Posterior cingulate gyrus (tissue), 11 donors: ENCODE measurements around the gene APRT.
"Not testable (repeated sequence)": the region's sequence is repeated elsewhere in the genome, so short reads cannot be mapped to it uniquely, and the experiment has no call there.

Source experiments
- DNase-seq, 10 donors: peaks; one replicate each; pipeline versions ENCODE4 v3.0.0 to v3.0.0-alpha.2; 2020 to 2021; ENCODE audit warnings: mixed read lengths in 3 of 10
- intact Hi-C: fragments of 100-400 bp; cut with DNase I; formaldehyde crosslinking; loops from one replicate; pipeline ENCODE4 v1.15.1; 2023

The APRT gene

DNA sequence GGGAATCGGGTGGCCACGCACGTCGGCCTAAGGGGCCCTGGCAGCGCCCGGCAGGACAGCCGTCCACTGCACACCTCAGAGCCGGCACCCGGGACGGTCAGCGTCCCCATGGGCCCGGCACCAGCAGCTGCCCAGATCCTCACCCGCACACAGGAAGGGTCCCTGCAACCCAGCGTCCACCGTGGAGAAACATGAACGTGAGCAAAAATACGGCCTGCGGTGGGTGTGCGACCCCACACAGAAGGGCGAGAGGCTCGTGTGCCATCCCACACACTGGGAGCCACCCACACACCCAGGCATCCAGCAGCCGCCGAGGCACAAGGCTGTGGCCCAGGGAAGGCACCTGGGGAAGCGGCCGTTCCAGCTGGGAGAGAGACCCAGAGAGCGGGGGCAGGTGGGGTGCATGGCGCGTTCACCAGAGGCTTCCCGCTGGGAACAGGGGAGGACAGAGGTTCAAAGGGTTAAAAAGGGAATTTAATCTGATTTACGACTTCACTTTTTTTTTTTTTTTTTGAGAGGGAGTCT lies 33.1 kb downstream of the APRT start:
- intact Hi-C loops: no loop called here
- DNase-seq: no peak

GRCh38 chr16:88778271-88778525 lies 33.5 kb downstream of the APRT start:
- intact Hi-C loops: no loop called here
- DNase-seq: no peak

GRCh38 chr16:88777471-88778270 lies 34.1 kb downstream of the APRT start:
- intact Hi-C loops: no loop called here
- DNase-seq: no peak

DNA sequence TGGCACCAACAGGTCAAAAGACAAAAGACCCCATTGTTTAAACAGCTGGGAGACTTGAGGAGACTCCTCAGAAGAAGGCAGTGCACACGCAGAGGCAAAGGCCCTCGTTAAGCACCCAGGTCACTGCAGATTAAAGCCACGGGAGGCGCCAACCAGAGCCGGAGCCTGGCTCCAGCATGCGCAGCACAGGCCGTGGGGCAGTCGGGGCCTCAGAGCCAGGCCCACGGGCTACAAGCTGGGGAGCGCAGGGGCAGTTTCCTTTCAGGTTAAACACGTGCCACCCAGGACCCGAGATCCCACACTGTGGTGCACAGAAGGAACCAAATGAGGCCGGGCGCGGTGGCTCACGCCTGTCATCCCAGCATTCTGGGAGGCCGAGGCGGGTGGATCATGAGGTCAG lies 35.9 kb downstream of the APRT start:
- DNase-seq: no peak
- intact Hi-C loops: no loop called here

GRCh38 chr16:88774544-88775393 lies 37.0 kb downstream of the APRT start:
- intact Hi-C loops: no loop called here
- DNase-seq: no peak

DNA sequence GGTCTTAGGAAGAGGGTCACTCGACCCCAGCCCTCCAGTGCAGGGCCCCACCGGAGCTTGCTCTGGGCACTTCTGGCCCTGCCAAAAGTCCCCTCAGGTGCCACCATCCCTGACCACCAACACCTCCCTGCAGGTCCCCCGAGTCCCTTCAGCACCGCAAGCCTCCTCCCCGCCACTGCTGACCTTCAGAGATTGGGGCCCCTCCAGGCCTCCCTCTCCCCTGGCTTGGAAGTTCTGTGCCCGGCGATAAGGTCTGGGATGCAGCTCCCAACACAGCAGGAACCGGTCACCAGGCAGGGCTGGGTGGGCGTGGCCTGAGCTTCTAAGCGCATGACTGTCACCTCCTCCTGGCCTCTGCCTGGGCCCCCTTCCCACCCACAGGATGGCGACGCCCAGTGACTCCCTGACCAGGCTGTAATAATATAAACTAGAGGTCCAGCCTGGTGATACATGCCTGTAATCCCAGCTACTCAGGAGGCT lies 37.9 kb downstream of the APRT start:
- intact Hi-C loops: no loop called here
- no peak for DNase-seq

GRCh38 chr16:88772871-88773811 lies 38.6 kb downstream of the APRT start:
- intact Hi-C loops: loop anchor here (1.0 kb wide), 1 partner anchor 20 kb away; no protein-coding TSS in a partner anchor
- peak in 1 of 10 donors; percentile 36 for DNase-seq

DNA sequence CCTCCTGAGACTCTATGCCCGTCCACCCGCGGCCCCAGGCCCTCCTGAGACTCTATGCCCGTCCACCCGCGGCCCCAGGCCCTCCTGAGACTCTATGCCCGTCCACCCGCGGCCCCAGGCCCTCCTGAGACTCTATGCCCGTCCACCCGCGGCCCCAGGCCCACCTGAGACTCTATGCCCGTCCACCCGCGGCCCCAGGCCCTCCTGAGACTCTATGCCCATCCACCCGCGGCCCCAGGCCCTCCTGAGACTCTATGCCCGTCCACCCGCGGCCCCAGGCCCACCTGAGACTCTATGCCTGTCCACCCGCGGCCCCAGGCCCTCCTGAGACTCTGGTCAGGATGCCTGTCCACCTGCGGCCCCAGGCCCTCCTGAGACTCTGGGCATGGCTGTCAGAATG lies 39.9 kb downstream of the APRT start:
- not testable (repeated sequence) for DNase-seq
- intact Hi-C loops: loop anchor here (1.0 kb wide), 1 partner anchor 22 kb away; no protein-coding TSS in a partner anchor

- DNase-seq: no peak
- intact Hi-C loops: no loop called here
These were observed 40.4 kb downstream of the APRT start for GRCh38 chr16:88771294-88771772.

DNA sequence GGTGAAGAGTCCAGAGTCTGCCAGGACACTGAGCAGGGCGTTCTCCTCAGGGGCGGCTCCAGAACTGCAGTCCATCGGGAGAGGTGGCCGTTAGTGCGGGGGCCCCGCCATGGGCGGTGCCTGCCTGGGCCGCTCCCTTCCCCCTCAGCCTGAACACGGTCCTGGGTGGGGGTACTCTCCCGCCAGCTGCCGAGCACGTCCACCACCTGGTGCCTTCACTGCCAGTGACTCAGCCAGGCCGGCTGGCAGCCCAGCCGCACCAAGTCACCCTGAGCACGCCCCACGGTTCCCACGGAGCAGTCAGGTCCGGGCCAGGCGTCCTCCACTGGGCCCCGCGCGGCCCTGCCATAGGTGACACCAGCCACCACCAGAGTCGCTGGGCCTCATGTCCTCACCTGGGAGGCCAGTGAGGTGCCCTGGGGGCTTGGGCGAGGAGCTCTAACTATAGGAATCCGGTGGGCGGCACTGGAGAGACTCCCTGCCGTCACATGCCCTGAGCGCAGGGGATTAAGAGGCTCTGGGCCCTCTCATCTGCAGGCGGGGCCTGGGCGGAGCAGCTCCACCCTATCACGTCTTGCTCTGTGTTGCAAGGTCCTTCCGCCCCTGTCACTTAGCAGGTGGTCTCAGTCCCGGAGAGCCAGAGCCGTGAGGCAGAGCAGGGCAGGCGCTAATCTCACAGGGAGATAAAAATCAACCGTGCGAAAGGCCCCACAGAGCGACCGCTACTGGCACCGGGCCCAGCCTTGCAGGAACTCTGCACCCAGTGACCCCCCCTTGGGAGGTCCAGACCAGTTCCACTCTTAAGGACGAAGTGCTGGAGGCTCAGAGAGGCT lies 41.1 kb downstream of the APRT start:
- intact Hi-C loops: no loop called here
- no peak for DNase-seq

GRCh38 chr16:88769617-88770460 lies 41.9 kb downstream of the APRT start:
- intact Hi-C loops: no loop called here
- no peak for DNase-seq

- intact Hi-C loops: no loop called here
- DNase-seq: peak in 1 of 10 donors; percentile 40
These were observed 43.5 kb downstream of the APRT start for GRCh38 chr16:88768071-88768783.

DNA sequence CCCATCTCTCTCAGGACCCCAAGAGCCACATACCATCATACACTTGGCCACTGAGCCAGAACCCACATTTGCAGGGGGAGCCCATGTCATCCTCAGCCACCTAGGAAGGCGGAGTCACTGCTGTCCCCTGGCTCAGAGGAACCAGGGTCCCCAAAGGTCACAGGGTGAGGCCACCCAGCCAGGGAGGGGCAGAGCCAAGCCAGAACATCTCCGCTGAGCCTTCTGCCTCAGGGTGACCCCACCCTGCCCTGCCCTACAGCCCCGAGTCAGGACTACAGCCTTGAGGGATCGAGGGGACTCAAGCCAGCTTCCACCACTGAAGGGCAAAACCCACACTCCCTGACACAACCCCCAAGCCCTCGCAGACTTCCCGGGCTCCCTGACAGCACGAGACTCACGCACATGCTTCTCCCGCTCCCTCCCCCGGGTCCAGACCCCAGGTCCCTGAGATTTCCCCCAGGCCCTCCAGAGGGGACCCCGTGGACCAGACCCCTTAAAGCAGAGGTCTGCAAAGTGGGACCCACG lies 44.1 kb downstream of the APRT start:
- DNase-seq: no peak
- intact Hi-C loops: no loop called here

GRCh38 chr16:88766975-88767374 lies 44.8 kb downstream of the APRT start:
- intact Hi-C loops: no loop called here

GRCh38 chr16:88764913-88765349 lies 46.8 kb downstream of the APRT start:
- no peak for DNase-seq
- intact Hi-C loops: no loop called here

More at GRCh38 chr16:88766975-88767374, 44.8 kb downstream of the APRT start:
- DNase-seq: no peak

DNA sequence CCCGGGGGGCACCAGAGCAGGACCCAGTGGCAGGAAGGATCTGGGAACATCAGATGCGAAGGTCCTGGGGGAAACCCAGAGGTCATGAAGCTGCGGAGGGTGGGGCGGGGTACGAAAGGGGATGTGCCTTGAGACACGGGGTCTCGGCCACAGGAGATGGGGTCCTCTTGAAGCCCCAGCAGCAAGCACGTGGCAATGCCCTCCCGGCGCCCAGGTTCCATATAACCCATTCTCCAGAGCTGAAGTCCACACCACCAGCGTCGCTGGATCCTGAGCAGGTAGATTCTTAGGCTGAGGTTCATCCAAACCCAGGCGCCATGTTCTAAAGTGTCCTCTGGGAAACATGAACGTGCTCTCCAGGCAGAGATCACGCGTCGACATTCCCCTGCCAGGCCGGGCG lies 47.6 kb downstream of the APRT start:
- intact Hi-C loops: no loop called here
- DNase-seq: no peak

DNA sequence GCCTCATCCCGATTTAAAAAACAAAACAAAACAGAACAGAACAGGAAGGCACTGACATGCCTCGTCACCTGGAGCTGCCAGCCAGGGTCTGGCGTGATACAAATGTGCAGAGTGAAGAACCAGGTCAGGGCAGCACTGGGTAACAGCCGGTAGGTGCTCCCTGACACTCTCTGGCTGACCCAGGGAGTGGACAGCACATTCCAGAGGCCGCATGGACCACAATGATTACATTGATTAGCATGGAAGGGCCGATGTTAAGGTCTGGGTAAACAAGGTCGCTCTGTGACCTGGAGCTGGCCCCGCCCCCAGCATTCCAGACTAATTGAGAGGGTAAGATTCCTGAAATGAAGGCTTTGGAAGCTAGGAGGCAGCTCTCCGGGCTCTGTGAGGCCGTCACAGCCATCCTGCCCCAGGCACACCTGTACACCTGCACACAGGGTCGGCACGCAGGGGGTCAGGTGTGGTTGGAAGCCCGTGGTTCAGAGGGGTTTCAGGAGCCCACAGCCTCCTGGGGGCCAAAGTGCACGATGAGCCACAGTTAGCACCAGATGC lies 48.1 kb downstream of the APRT start:
- DNase-seq: no peak
- intact Hi-C loops: no loop called here
